PFSK-1 (cell line): ENCODE results near the gene FKBP1A. TPM values are rescaled to one million over a fixed set of nuclear protein-coding genes. Genes with fewer than 3 reads are reported as not detected.

Source experiments
- FOXP2 ChIP-seq: optimal IDR thresholded peaks from 2 replicates; pipeline ENCODE3; 2011; ENCODE audit warnings: borderline replicate concordance, control low read depth, inconsistent platforms; ENCODE audit not compliant: insufficient read depth; ENCODE audit errors: extremely low read length, extremely low read depth
- POLR2AphosphoS5 ChIP-seq: IDR thresholded peaks from 2 replicates; pipeline ENCODE4 v1.6.1; 2012; ENCODE audit warnings: low read depth, mild to moderate bottlenecking, control low read depth, low read length, moderate library complexity
- SIN3A ChIP-seq: IDR thresholded peaks from 2 replicates; pipeline ENCODE4 v1.6.1; 2012; ENCODE audit warnings: mild to moderate bottlenecking, low read length, moderate library complexity, borderline replicate concordance; ENCODE audit not compliant: insufficient read depth
- TAF1 ChIP-seq: IDR thresholded peaks from 2 replicates; pipeline ENCODE4 v1.6.1; 2012; ENCODE audit warnings: low read length, control low read depth, borderline replicate concordance; ENCODE audit not compliant: insufficient read depth
- polyA plus RNA-seq: library from polyadenylated mRNA; unstranded; fragments of >200 nt; gene quantifications from one replicate; pipeline ENCODE4 v1.2.1, GENCODE V29; 2012; ENCODE audit warnings: low read depth, missing spikeins; ENCODE audit not compliant: insufficient read length
- TF ChIP-seq, protein P1 (sequence below), 2 experiments: IDR thresholded peaks; 2 replicates each; pipeline versions ENCODE4 v1.6.1 to v1.8.0; 2011 to 2012; ENCODE audit warnings: low read depth in 2 of 2, low read length in 2 of 2, control low read depth in 1 of 2, inconsistent platforms in 1 of 2, mild to moderate bottlenecking in 1 of 2, moderate library complexity in 1 of 2; ENCODE audit not compliant: insufficient read depth in 1 of 2

Gene FKBP1A
- 322 TPM for polyA plus RNA-seq

DNA sequence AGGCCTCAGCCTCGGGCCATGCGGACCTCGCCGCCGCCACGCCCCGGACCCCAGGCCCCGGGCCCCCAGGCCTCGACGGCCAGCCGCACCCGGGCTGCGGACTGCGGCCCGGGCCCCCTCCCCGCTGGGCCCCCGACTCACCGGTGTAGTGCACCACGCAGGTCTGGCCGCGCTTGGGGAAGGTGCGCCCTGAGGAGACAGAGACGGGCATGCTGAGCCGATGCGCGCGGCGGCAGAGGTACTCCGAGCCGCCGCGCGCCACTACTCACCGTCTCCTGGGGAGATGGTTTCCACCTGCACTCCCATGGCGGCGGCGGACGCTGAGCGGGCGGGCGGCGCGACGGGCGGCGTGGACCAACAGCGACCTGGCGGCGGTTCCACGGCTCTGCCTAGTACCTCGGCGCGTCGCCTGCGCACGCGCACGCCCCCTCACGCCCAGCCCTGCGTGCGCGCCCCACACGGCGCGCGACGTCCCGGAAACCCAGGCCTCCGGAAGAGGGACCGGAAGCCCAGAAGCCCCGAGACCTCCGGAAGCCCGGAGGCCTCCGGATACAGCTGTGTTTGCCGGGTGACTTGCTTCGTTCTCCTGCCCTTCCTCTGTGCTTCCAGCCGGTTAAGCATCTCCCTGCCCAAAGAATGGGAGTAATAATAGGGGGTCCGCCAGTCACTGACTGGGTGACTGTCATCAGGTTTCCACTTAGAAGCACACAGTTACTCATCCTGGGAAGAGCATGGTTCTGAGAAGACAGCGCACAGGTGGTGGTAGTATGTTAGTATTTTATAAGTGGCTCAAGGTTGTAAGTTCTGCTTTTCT lies at the start of gene FKBP1A:
FKBP1A (minus strand) TSS at position 362 of the 814 bp plus-strand sequence; CDS start at position 306, 56 bp downstream.
- TF ChIP-seq FOXP2 (peak; percentile 86), SIN3A (peak; percentile 99), TAF1 (peak; percentile 69; the same call in 1 of the 2 replicates), POLR2AphosphoS5 (peak; percentile 79)
- TF ChIP-seq, protein P1, sequence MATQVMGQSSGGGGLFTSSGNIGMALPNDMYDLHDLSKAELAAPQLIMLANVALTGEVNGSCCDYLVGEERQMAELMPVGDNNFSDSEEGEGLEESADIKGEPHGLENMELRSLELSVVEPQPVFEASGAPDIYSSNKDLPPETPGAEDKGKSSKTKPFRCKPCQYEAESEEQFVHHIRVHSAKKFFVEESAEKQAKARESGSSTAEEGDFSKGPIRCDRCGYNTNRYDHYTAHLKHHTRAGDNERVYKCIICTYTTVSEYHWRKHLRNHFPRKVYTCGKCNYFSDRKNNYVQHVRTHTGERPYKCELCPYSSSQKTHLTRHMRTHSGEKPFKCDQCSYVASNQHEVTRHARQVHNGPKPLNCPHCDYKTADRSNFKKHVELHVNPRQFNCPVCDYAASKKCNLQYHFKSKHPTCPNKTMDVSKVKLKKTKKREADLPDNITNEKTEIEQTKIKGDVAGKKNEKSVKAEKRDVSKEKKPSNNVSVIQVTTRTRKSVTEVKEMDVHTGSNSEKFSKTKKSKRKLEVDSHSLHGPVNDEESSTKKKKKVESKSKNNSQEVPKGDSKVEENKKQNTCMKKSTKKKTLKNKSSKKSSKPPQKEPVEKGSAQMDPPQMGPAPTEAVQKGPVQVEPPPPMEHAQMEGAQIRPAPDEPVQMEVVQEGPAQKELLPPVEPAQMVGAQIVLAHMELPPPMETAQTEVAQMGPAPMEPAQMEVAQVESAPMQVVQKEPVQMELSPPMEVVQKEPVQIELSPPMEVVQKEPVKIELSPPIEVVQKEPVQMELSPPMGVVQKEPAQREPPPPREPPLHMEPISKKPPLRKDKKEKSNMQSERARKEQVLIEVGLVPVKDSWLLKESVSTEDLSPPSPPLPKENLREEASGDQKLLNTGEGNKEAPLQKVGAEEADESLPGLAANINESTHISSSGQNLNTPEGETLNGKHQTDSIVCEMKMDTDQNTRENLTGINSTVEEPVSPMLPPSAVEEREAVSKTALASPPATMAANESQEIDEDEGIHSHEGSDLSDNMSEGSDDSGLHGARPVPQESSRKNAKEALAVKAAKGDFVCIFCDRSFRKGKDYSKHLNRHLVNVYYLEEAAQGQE (IDR thresholded peaks at IDR 0.05; ENCODE audit: insufficient read depth in 1 of 2, low read depth in 2 of 2, low read length in 2 of 2): no peak

DNA sequence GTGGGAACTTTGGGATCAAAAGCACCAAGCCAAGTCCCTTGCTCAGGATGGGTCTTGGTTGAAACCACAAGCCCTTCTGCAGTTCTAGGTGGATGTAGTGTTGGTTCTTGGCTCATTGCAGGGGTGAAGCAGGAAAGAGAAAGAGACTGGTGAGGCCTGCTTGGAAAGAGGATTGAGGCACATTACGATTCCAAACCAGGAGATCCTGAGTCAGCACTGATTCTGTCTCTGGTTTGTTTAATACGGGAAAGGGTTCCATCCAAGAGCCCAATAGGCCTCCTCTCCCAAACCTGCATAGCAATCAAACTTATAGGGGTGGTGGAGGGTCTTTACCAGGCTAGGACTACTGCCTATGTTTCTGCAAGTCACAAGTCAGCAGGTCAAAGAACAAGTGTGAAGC lies 49.5 kb upstream of the FKBP1A start:
- TF ChIP-seq FOXP2 (no peak), POLR2AphosphoS5 (no peak), SIN3A (no peak), TAF1 (no peak)
- TF ChIP-seq, protein P1 (IDR thresholded peaks at IDR 0.05; ENCODE audit: insufficient read depth in 1 of 2, low read depth in 2 of 2, low read length in 2 of 2): no peak

DNA sequence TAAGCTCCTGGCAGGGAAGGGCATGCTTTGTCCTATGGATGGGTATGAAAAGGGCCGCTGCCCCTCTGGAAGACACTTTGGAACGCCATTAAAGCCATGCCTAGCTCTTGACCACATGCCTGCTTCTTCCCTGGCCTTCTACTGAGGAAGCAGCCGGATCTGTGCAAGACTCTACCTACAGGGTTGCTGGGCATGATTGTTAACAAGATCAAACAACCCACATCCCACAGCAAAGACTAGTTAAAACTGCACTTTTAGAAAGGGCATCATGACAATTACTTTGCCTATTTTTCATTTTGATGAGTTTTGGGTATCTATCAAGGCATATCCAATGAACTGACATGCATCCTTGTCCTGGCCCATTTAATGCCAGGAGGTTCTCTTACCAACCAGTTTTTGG lies 48.3 kb upstream of the FKBP1A start:
- TF ChIP-seq, protein P1 (IDR thresholded peaks at IDR 0.05; ENCODE audit: insufficient read depth in 1 of 2, low read depth in 2 of 2, low read length in 2 of 2): no peak
- TF ChIP-seq POLR2AphosphoS5 (0 out of 2 replicates have a peak, but pooled peaks have one; percentile 11), SIN3A (no peak), TAF1 (no peak), FOXP2 (no peak)

DNA sequence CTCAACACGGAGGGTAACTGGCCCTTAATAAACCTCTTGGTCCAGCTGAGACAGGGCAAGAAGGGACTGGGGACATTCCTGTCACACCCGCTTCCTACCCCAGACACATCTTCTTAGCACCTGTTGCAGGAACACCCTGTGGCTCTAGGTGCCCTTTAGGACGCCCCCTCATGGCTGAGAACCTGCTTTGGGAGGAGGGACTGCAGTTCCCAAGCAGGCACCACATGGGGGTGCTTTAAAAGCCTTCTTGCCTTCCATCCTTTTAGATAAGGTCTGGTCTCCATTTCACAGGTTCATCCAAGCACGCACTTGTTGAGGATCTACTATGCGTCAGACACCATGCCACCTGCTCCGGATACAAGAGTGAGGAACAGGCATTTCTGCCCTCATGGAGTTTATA lies 47.2 kb upstream of the FKBP1A start:
- TF ChIP-seq, protein P1 (IDR thresholded peaks at IDR 0.05; ENCODE audit: insufficient read depth in 1 of 2, low read depth in 2 of 2, low read length in 2 of 2): no peak
- TF ChIP-seq FOXP2: no peak
- no peak for TF ChIP-seq SIN3A
- no peak for TF ChIP-seq TAF1
- no peak for TF ChIP-seq POLR2AphosphoS5
